Tibial nerve (tissue), 4 donors: Measurements from ENCODE around the gene IKZF5.

Experiments used
- EP300 ChIP-seq, 2 donors: sonication (generic); formaldehyde crosslinking; IDR thresholded peaks; one replicate each; pipeline ENCODE4 v1.6.1; 2017; ENCODE audit warnings: antibody characterized with exemption in 2 of 2, mild to moderate bottlenecking in 1 of 2
- POLR2A ChIP-seq, 2 donors: fragments of 450-650 bp; IDR thresholded peaks; one replicate each; pipeline ENCODE4 v1.6.1; 2017; ENCODE audit warnings: antibody characterized with exemption in 2 of 2, mild to moderate bottlenecking in 2 of 2, moderate library complexity in 2 of 2
- TF ChIP-seq, protein P1 (sequence below), 5 experiments: fragments of 200-600 bp in 3 of 5; fragments of 450-650 bp in 2 of 5; sonication (generic) in 3 of 5; IDR thresholded peaks; one replicate each; pipeline ENCODE4 v1.5.1; 2016 to 2019; ENCODE audit warnings: antibody characterized with exemption in 5 of 5, mild to moderate bottlenecking in 3 of 5, moderate library complexity in 2 of 5

DNA sequence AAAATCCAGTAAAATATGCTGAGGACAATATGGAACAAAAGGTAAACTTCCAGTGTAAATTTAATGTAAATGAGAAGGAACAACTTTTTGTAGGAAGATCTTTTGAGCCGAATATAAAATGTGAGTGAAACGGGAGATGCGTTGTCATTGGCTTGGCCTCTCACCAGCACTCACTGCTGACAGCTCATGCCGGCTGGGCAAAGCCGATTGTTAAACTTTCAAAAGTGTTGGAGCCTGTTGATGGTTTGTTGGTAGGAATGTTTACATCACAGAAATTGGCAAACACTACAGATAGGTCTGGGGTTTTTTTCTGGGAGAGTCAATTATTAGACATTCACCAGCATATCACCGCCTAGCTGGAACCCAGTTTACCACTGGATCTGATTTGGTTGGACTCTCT, 22.3 kb downstream of the IKZF5 start:
- TF ChIP-seq, protein P1, sequence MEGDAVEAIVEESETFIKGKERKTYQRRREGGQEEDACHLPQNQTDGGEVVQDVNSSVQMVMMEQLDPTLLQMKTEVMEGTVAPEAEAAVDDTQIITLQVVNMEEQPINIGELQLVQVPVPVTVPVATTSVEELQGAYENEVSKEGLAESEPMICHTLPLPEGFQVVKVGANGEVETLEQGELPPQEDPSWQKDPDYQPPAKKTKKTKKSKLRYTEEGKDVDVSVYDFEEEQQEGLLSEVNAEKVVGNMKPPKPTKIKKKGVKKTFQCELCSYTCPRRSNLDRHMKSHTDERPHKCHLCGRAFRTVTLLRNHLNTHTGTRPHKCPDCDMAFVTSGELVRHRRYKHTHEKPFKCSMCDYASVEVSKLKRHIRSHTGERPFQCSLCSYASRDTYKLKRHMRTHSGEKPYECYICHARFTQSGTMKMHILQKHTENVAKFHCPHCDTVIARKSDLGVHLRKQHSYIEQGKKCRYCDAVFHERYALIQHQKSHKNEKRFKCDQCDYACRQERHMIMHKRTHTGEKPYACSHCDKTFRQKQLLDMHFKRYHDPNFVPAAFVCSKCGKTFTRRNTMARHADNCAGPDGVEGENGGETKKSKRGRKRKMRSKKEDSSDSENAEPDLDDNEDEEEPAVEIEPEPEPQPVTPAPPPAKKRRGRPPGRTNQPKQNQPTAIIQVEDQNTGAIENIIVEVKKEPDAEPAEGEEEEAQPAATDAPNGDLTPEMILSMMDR (IDR thresholded peaks at IDR 0.05): no peak
- no peak for TF ChIP-seq POLR2A (IDR thresholded peaks at IDR 0.05)
- no peak for TF ChIP-seq EP300 (IDR thresholded peaks at IDR 0.05)
